Prostate gland (tissue), 2 donors: Measurements from ENCODE around the gene SLC9A8. TPM values are rescaled to one million over a fixed set of nuclear protein-coding genes. Genes with fewer than 3 reads are reported as not detected.
A peak's percentile ranks its signal among the peaks of the same experiment; 100 is the strongest.
"Not testable (repeated sequence)": the region's sequence is repeated elsewhere in the genome, so short reads cannot be mapped to it uniquely, and the experiment has no call there.

Experiments
- DNase-seq: peaks from one replicate; pipeline ENCODE4 v3.0.0-alpha.2; 2019; ENCODE audit warnings: low spot score
- H3K27ac ChIP-seq, 2 donors: fragments of 200-600 bp; sonication (generic); 2 replicates each; pipeline ENCODE4 v1.5.1; 2017 to 2019
- H3K27me3 ChIP-seq: fragments of 200-600 bp; sonication (generic); replicated peaks from 2 replicates; pipeline ENCODE4 v1.5.1; 2019; ENCODE audit not compliant: insufficient read depth
- H3K36me3 ChIP-seq, 2 donors: fragments of 200-600 bp; sonication (generic); 1 replicate in 1 of 2; 2 replicates in 1 of 2; pipeline versions ENCODE4 v1.5.1 to v1.8.1; 2017 to 2019
- H3K4me1 ChIP-seq: fragments of 200-600 bp; sonication (generic); replicated peaks from 2 replicates; pipeline ENCODE4 v1.5.1; 2019
- H3K4me3 ChIP-seq, 2 donors: fragments of 200-600 bp; sonication (generic); 2 replicates each; pipeline ENCODE4 v1.5.1; 2017 to 2019
- H3K9me3 ChIP-seq: fragments of 200-600 bp; sonication (generic); 2 replicates; pipeline ENCODE4 v1.5.1; 2017
- POLR2A ChIP-seq: fragments of 450-650 bp; IDR thresholded peaks from one replicate; pipeline ENCODE4 v1.6.1; 2016; ENCODE audit warnings: antibody characterized with exemption, mild to moderate bottlenecking
- POLR2AphosphoS5 ChIP-seq: sonication (generic); formaldehyde crosslinking; IDR thresholded peaks from one replicate; pipeline ENCODE4 v1.6.1; 2017; ENCODE audit warnings: antibody characterized with exemption
- WGBS: methylation state at CpG from one replicate; pipeline ENCODE4 v1.1.5; 2018; 5-methylcytosine and 5-hydroxymethylcytosine counted together
- intact Hi-C: fragments of 100-400 bp; cut with DNase I; formaldehyde crosslinking; loops from one replicate; pipeline ENCODE4 v1.14.2; 2022
- total RNA-seq, 2 donors: library from RNA; depleted of rRNA; stranded (reverse); fragments of >200 nt; gene quantifications; one replicate each; pipeline ENCODE4 v1.1.0, GENCODE V29; 2016
- TF ChIP-seq, protein P1 (sequence below), 4 experiments: fragments of 200-600 bp in 2 of 4; fragments of 450-650 bp in 2 of 4; sonication (generic) in 2 of 4; IDR thresholded peaks; 1 replicate in 3 of 4; 2 replicates in 1 of 4; pipeline ENCODE4 v1.5.1; 2016 to 2019; ENCODE audit warnings: antibody characterized with exemption in 4 of 4, mild to moderate bottlenecking in 2 of 4, moderate library complexity in 2 of 4

The SLC9A8 gene
- total RNA-seq, 2 donors from 2014 or later, result 13.5 to 26.4 TPM

DNA sequence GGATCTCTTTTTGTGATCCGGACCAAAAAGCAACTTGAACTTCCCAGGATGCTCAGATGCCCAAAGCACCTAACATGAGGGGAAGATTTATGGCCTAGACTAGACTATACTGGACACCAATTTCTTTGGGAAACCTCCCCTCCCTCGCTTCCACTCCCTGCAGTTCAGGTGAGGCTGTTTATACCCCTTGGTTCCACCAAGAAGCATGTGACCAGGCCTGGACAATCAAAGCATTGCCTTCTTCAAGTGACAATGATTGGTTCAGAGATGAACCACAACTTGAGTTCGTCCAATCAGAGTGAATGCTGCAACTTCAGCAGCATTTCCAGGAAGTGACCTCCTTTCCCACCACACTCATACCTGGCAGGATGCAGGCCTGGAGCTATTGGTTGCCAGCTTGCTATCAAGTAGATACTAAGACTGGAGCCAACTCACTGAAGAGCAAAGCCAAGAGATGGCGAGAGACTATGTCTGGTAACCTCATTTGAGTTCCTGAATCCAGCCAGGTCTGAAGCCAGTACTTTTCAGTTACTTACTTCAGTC is 45.6 kb upstream of the SLC9A8 start:
- H3K9me3 ChIP-seq, result no peaks in the 10 kb centered on the region
- intact Hi-C loops, result no loop called here
- 89% methylated on average over 4 of the region's 4 CpGs for WGBS
- DNase-seq, result no peak
- TF ChIP-seq POLR2AphosphoS5 (no peak), POLR2A (no peak)
- TF ChIP-seq, protein P1, sequence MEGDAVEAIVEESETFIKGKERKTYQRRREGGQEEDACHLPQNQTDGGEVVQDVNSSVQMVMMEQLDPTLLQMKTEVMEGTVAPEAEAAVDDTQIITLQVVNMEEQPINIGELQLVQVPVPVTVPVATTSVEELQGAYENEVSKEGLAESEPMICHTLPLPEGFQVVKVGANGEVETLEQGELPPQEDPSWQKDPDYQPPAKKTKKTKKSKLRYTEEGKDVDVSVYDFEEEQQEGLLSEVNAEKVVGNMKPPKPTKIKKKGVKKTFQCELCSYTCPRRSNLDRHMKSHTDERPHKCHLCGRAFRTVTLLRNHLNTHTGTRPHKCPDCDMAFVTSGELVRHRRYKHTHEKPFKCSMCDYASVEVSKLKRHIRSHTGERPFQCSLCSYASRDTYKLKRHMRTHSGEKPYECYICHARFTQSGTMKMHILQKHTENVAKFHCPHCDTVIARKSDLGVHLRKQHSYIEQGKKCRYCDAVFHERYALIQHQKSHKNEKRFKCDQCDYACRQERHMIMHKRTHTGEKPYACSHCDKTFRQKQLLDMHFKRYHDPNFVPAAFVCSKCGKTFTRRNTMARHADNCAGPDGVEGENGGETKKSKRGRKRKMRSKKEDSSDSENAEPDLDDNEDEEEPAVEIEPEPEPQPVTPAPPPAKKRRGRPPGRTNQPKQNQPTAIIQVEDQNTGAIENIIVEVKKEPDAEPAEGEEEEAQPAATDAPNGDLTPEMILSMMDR (IDR thresholded peaks at IDR 0.05), result no peak
- no peak overlapping the region for H3K27ac ChIP-seq
- H3K4me3 ChIP-seq, result no peak overlapping the region
- no peaks in the 10 kb centered on the region for H3K27me3 ChIP-seq
- no peaks in the 10 kb centered on the region for H3K36me3 ChIP-seq
- no peaks in the 10 kb centered on the region for H3K4me1 ChIP-seq

DNA sequence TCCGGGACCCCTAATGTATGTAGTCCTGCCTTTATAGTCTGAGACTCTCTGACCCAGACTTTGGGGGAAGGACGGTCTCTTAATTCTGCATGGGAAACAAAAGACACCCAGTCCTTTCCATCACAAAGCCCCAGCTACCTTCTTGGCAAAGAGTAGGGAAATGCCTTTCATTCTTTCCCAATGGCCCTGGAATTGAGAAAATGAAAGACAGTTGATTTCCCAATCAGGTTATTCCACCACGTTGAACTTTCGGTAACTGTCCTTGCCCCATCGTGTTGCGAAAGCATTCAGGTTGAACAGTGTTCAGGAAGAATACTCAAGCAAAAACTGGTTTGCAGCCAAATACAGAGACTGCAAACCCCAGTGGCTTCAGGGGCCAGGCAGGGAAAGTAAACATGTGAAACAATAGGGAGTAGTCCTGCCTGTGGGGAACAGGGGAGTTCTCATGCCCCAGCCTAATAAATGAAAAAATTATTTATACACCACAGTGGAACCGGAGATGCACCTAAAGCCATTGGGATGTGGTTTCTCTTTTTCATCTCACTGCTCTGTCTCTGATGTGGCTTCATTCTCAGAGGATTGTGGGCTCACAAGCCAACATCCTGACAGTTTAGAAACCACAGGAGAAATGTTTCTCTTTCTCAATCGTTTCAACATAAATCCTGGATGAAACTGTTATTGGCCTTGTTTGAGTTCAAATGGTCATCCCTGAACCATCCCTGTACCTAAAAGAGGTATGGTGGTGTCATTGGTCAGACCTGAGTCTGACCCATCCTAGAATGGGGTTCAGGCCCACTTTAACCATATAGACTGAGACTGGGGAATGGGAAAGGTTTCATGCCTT is 44.2 kb upstream of the SLC9A8 start:
- H3K27ac ChIP-seq, result peak overlapping the region; percentile 66 to 71
- no peaks in the 10 kb centered on the region for H3K9me3 ChIP-seq
- intact Hi-C loops, result no loop called here
- TF ChIP-seq POLR2AphosphoS5, result peak; percentile 96
- TF ChIP-seq, protein P1 (IDR thresholded peaks at IDR 0.05), result no peak
- H3K36me3 ChIP-seq, result no peaks in the 10 kb centered on the region
- H3K4me1 ChIP-seq, result no peaks in the 10 kb centered on the region
- H3K27me3 ChIP-seq, result no peaks in the 10 kb centered on the region
- WGBS, result 18% methylated on average over 8 of the region's 8 CpGs
- DNase-seq, result peak; percentile 90
- H3K4me3 ChIP-seq, result no peak overlapping the region

DNA sequence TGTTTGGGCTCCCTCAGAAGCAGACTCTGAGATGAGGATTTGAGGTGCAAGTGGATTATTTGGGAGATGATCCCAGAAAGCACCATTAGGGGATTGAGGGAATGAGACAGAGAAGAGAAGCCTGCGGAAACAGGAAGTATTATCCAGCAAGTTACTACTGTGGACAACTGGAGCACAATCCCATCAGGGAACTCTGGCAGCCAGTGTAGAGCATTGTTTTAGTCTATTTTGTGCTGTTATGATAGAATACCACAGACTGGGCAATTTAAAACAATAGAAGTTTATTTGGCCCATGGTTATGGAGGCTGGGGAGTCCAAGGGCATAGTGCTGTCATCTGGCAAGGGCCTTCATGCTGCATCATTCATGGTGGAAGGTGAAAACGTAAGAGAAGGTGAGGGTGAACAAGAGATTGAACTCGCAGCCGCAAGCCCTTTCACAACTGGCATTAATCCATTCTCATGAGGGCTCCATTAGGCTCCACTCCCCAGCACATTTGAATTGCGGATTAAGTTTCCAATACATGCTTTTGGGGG is 43.5 kb upstream of the SLC9A8 start:
- Histone ChIP-seq H3K4me3 (no peak overlapping the region), H3K4me1 (no peaks in the 10 kb centered on the region)
- TF ChIP-seq POLR2AphosphoS5 (no peak), POLR2A (no peak)
- TF ChIP-seq, protein P1 (IDR thresholded peaks at IDR 0.05), result no peak

DNA sequence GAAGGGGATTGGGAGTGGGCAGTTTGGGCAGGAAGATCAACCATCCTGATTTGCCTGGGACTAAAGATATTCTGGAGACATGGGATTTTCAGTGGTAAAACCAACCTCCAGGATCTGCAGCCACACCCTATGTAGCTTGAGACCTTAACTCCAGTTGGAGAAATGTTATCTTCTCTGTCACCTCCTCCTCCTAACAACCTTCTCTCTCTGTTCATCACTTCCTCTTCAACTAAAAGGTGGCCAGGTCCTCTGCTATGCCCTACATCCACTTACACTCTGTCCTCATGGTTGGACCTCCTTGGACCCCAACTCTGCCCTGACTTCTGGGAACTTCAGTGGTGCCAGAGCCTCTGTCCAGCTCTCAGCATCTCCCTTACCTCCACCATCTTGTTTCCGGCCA is 42.0 kb upstream of the SLC9A8 start:
- WGBS, result 100% methylated on average over 1 of the region's 1 CpG
- Histone ChIP-seq H3K27me3 (no peaks in the 10 kb centered on the region), H3K9me3 (no peaks in the 10 kb centered on the region), H3K4me3 (no peak overlapping the region), H3K4me1 (no peaks in the 10 kb centered on the region), H3K36me3 (no peaks in the 10 kb centered on the region), H3K27ac (no peak overlapping the region)
- intact Hi-C loops, result no loop called here
- TF ChIP-seq POLR2AphosphoS5 (no peak), POLR2A (no peak)
- TF ChIP-seq, protein P1 (IDR thresholded peaks at IDR 0.05), result no peak
- no peak for DNase-seq

More for the DNA sequence above, 43.5 kb upstream of the SLC9A8 start:
- Histone ChIP-seq H3K36me3 (no peaks in the 10 kb centered on the region), H3K9me3 (no peaks in the 10 kb centered on the region), H3K27ac (peak overlapping the region; percentile 66 to 71), H3K27me3 (no peaks in the 10 kb centered on the region)
- 91% methylated on average over 5 of the region's 5 CpGs for WGBS
- intact Hi-C loops, result no loop called here
- no peak for DNase-seq

DNA sequence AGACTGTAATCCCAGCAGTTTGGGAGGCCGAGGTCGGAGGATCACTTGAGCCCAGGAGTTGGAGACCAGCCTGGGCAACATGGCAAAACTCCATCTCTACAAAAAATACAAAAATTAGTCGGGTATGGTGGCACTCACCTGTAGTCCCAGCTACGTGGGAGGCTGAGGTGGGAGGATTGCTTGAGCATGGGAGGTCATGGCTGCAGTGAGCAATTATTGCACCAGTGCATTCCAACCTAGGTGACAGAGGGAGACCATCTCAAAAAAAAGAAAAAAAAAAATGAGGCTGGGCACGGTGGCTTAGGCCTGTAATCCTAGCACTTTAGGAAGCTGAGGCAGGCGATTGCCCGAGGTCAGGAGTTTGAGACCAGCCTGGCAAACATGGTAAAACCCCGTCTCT is 38.4 kb upstream of the SLC9A8 start:
- H3K9me3 ChIP-seq, DNase-seq, H3K4me3 ChIP-seq, H3K4me1 ChIP-seq, H3K27me3 ChIP-seq, intact Hi-C loops, H3K27ac ChIP-seq, H3K36me3 ChIP-seq: not testable (repeated sequence)
- WGBS, result 97% methylated on average over 8 of the region's 8 CpGs
